ENCODE measurements around the gene DCAKD.

DNA sequence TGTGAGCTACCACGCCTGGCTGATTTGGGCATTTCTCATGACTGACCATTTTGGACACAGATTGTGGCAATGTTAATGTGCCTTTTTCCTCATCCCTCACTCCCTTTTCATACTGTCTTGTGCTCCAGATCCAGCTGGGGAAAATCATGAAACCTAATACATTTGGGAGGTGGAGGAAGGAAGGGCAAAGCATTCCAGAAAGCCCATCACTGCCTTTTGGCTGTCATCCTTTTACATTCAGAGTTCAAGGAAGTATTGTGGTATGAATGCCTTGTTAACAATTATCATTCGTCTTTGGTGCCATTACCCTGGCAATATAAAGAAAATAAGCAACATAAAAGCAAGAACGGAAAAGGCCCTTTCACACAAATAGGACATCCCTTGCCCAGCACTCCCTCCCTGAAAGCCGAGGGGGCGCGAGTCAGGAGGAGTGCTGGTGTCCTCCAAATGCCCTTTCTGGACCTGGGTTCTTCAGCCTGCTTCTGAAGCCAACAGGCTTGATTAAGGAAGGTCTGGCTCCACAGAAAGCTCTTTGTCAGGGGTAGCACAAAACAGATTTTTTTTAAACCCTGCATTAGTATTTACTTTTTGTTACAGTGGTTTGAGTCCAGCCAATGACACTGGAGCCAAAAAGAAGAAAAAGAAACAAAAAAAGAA, 29.7 kb upstream of the DCAKD start:
- TF ChIP-seq POLR2A (IDR thresholded peaks at IDR 0.05; ENCODE audit: low read length), result no peak
- TF ChIP-seq GATA1 (IDR thresholded peaks at IDR 0.05; ENCODE audit: low read depth, low read length), result no peak

Measured in erythroblast (primary cell).